Esophagus squamous epithelium (tissue), 5 donors: Measurements from ENCODE around the gene TMEFF2. TPM values are rescaled to one million over a fixed set of nuclear protein-coding genes. Genes with fewer than 3 reads are reported as not detected.

Experiments
- DNase-seq: peaks from one replicate; lab custom pipeline; 2025; lab: John Stamatoyannopoulos, UW
- H3K27ac ChIP-seq, 4 donors: fragments of 200-600 bp; sonication (generic); one replicate each; pipeline ENCODE4 v1.5.1; 2016 to 2019; ENCODE audit warnings: mild to moderate bottlenecking in 1 of 4
- H3K27me3 ChIP-seq, 4 donors: fragments of 200-600 bp; sonication (generic); 1 replicate in 3 of 4; 2 replicates in 1 of 4; pipeline versions ENCODE4 v1.5.1 to v1.6.0; 2017 to 2021; ENCODE audit warnings: antibody characterized with exemption in 1 of 4
- H3K36me3 ChIP-seq, 3 donors: fragments of 200-600 bp; sonication (generic); one replicate each; pipeline ENCODE4 v1.5.1; 2016 to 2019
- H3K4me1 ChIP-seq, 3 donors: fragments of 200-600 bp; sonication (generic); one replicate each; pipeline ENCODE4 v1.5.1; 2017 to 2019
- H3K4me3 ChIP-seq, 4 donors: fragments of 200-600 bp; sonication (generic); 1 replicate in 3 of 4; 2 replicates in 1 of 4; pipeline ENCODE4 v1.5.1; 2016 to 2019; ENCODE audit warnings: mild to moderate bottlenecking in 2 of 4, moderate library complexity in 1 of 4
- H3K9me3 ChIP-seq, 3 donors: fragments of 200-600 bp; sonication (generic); one replicate each; pipeline ENCODE4 v1.5.1; 2016 to 2019
- POLR2A ChIP-seq, 4 donors: fragments of 450-650 bp; IDR thresholded peaks; one replicate each; pipeline ENCODE4 v1.6.1; 2017; ENCODE audit warnings: antibody characterized with exemption in 4 of 4, mild to moderate bottlenecking in 4 of 4, moderate library complexity in 3 of 4
- WGBS, 2 donors: methylation state at CpG; one replicate each; pipeline ENCODE4 v1.1.5; 2018; 5-methylcytosine and 5-hydroxymethylcytosine counted together
- intact Hi-C: fragments of 100-400 bp; cut with DNase I; formaldehyde crosslinking; loops from one replicate; pipeline ENCODE4 v1.15.0; 2022
- total RNA-seq, 4 donors: library from RNA; depleted of rRNA; stranded (reverse); fragments of >200 nt; gene quantifications; one replicate each; pipeline ENCODE4 v1.1.0, GENCODE V29; 2016
- TF ChIP-seq, protein P1 (sequence below), 6 experiments: fragments of 450-650 bp in 4 of 6; fragments of 200-600 bp in 2 of 6; sonication (generic) in 2 of 6; IDR thresholded peaks; one replicate each; pipeline ENCODE4 v1.5.1; 2016 to 2019; ENCODE audit warnings: antibody characterized with exemption in 6 of 6, mild to moderate bottlenecking in 4 of 6, moderate library complexity in 4 of 6
- donor health status: DM: yes; HTN: yes; CAD: no.

The TMEFF2 gene
- total RNA-seq, 4 donors from 2014 or later = 1.5 TPM; not detected in 3

DNA sequence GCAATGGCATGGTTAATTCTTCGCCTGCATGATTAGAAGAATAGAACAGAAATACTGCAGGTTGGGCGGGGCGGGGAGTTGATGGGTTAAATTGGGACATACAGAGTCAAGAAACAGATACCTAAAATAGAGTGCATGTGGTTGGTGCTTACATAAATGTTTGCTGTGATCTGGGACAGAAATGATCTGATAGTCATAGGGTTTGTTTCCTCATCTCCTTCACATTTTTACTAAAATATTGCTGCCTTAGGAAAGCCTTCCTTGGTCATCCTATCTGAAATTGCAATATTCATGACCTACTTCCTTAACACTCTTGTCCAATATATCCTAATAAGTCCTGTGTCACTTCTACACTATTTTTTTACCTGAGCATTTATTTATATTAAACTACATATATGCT lies 163.9 kb downstream of the TMEFF2 start:
- TF ChIP-seq POLR2A (IDR thresholded peaks at IDR 0.05) = no peak
- TF ChIP-seq, protein P1, sequence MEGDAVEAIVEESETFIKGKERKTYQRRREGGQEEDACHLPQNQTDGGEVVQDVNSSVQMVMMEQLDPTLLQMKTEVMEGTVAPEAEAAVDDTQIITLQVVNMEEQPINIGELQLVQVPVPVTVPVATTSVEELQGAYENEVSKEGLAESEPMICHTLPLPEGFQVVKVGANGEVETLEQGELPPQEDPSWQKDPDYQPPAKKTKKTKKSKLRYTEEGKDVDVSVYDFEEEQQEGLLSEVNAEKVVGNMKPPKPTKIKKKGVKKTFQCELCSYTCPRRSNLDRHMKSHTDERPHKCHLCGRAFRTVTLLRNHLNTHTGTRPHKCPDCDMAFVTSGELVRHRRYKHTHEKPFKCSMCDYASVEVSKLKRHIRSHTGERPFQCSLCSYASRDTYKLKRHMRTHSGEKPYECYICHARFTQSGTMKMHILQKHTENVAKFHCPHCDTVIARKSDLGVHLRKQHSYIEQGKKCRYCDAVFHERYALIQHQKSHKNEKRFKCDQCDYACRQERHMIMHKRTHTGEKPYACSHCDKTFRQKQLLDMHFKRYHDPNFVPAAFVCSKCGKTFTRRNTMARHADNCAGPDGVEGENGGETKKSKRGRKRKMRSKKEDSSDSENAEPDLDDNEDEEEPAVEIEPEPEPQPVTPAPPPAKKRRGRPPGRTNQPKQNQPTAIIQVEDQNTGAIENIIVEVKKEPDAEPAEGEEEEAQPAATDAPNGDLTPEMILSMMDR (IDR thresholded peaks at IDR 0.05) = no peak
- DNase-seq = no peak
- Histone ChIP-seq H3K9me3 (no peaks in the 10 kb centered on the region), H3K4me3 (no peak overlapping the region), H3K4me1 (peaks cover 0 to 10% (median 3%) of the 10 kb centered on the region in 3 donors), H3K36me3 (no peaks in the 10 kb centered on the region), H3K27ac (no peak overlapping the region), H3K27me3 (no peaks in the 10 kb centered on the region)
- intact Hi-C loops = no loop called here
- WGBS, 2 donors = 85 to 95% methylated on average over 3 of the region's 3 CpGs

DNA sequence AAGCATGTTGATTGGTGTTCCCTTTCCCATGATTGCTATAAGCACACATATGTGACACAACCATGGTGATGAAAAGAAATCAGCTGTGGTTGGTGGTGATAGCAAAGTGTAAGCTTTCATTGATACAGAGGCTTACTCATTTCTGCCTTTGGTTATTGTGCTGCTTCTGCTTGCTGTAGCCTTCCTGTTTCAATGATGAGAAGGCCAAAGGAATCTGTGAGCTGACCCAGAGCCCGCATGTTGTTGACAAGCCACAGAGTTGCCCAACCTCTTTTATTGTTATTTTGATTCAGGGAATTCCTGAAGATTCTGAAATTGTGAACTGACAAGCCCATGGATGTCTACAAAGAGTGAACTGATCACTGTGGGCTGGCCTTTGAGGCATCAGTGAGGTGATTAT lies 164.4 kb downstream of the TMEFF2 start:
- Histone ChIP-seq H3K4me3 (no peak overlapping the region), H3K36me3 (no peaks in the 10 kb centered on the region), H3K27me3 (no peaks in the 10 kb centered on the region), H3K4me1 (peaks cover 0 to 11% (median 3%) of the 10 kb centered on the region in 3 donors), H3K27ac (no peak overlapping the region), H3K9me3 (no peaks in the 10 kb centered on the region)
- TF ChIP-seq, protein P1 (IDR thresholded peaks at IDR 0.05) = no peak
- no peak for TF ChIP-seq POLR2A (IDR thresholded peaks at IDR 0.05)
- no peak for DNase-seq
- intact Hi-C loops = no loop called here
- WGBS, 2 donors = 86 to 92% methylated on average over 1 of the region's 1 CpG

DNA sequence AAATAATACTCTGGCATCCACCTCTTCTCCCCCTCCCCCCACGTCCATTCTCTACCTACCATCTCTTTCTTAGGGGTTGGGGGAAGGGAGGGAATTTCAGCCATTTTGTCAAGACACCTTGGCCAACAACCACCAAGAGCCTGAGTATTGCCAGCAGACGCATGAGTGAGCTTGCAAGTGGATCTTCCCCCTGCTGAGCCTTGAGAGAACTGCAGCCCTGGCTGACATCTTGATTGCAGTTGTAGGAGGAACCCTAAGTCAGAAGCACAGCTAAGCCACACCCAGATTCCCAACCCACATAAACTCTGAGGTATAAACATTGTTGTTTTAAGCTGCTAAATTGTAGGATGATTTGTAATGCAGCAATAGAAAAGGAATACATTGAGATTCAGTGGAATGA lies 165.6 kb downstream of the TMEFF2 start:
- no peak for DNase-seq
- Histone ChIP-seq H3K4me3 (no peak overlapping the region), H3K27ac (no peak overlapping the region), H3K27me3 (no peaks in the 10 kb centered on the region), H3K9me3 (no peaks in the 10 kb centered on the region), H3K4me1 (peaks cover 0 to 11% (median 3%) of the 10 kb centered on the region in 3 donors), H3K36me3 (no peaks in the 10 kb centered on the region)
- intact Hi-C loops = no loop called here
- TF ChIP-seq, protein P1 (IDR thresholded peaks at IDR 0.05) = peak in 1 of 6 experiments; percentile 38
- no peak for TF ChIP-seq POLR2A (IDR thresholded peaks at IDR 0.05)
- WGBS, 2 donors = 85 to 94% methylated on average over 2 of the region's 2 CpGs

DNA sequence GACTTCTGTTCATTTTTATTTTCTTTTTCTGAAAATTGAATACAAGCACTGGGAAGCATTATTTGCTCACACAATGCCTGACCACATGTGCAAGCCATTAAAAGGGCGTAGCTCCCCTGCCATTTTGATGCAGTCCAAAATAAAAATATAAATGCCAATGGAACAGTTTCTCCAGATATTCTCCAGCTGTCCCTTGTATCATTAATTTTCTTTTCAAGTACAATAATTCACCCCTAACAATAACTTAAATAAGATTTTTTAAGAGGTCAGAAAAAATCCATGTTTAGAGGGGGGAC lies 168.0 kb downstream of the TMEFF2 start:
- peak overlapping the region in 1 of 4 donors; percentile 21 for H3K27ac ChIP-seq
- WGBS, 2 donors = 74 to 81% methylated on average over 1 of the region's 1 CpG
- intact Hi-C loops = no loop called here
- no peaks in the 10 kb centered on the region for H3K9me3 ChIP-seq
- DNase-seq = no peak
- TF ChIP-seq, protein P1 (IDR thresholded peaks at IDR 0.05) = no peak
- TF ChIP-seq POLR2A (IDR thresholded peaks at IDR 0.05) = no peak
- H3K4me1 ChIP-seq = peaks cover 0 to 11% (median 3%) of the 10 kb centered on the region in 3 donors
- H3K36me3 ChIP-seq = no peaks in the 10 kb centered on the region
- peak overlapping the region in 1 of 4 donors; percentile 6 for H3K4me3 ChIP-seq
- H3K27me3 ChIP-seq = no peaks in the 10 kb centered on the region

DNA sequence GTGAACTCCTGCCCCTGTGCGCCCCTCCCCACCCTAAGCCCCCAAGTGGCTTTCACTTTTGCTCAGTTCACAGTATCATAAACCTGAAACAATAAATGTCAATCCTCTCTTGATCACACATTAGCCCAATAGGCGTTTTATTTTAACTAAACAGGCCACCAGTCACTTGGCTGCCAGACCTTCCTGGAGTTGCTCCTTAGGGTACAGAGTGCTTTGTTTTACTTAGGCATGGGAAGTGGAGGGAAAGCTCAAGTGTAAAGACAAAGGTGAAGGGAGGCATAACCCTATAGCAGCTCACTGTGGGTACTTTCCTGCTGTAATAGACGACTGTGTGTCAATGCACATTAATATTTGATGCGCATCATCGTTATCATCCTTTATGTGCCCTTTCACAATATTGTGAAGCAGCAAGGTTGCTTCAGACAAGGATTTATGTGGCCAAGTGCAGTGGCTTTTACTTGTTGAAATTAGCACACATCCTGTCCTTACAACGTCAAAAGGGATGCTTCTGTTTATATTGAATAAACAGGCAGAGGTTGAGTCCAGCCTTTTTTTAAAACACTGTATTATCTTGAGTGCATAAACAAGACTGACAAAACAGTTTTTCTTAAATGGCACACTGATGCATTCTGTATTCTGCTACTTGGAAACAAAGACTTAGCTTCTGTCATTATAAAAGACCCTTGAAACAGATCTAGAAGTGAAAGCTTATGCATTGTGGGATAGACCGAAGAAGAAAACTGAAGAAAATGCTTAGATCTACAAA lies 168.5 kb downstream of the TMEFF2 start:
- intact Hi-C loops = no loop called here
- DNase-seq = no peak
- Histone ChIP-seq H3K36me3 (no peaks in the 10 kb centered on the region), H3K27ac (peak overlapping the region in 2 of 4 donors; percentile 19 to 22), H3K9me3 (no peaks in the 10 kb centered on the region), H3K4me1 (peaks cover 0 to 11% (median 3%) of the 10 kb centered on the region in 3 donors), H3K27me3 (no peaks in the 10 kb centered on the region), H3K4me3 (peak overlapping the region in 1 of 4 donors; percentile 6)
- 48 to 56% methylated on average over 7 of the region's 7 CpGs for WGBS, 2 donors
- TF ChIP-seq POLR2A (IDR thresholded peaks at IDR 0.05) = no peak
- TF ChIP-seq, protein P1 (IDR thresholded peaks at IDR 0.05) = no peak
